Measurements from ENCODE around the gene TNIK.

- no peak for TF ChIP-seq CTCF (IDR thresholded peaks at IDR 0.05)
- no peak for TF ChIP-seq POLR2A (IDR thresholded peaks at IDR 0.05)
Measured at GRCh38 chr3:171190668-171191067, 269.5 kb downstream of the TNIK start.

Data from upper lobe of left lung (tissue), 4 donors.